GM12801 (cell line): Measurements from ENCODE around the gene AFMID.

Experiments
- CTCF ChIP-seq: IDR thresholded peaks from one replicate; pipeline ENCODE4 v1.5.1; 2011; ENCODE audit warnings: control low read depth; ENCODE audit not compliant: insufficient read length; ENCODE audit errors: extremely low read depth

AFMID gene

DNA sequence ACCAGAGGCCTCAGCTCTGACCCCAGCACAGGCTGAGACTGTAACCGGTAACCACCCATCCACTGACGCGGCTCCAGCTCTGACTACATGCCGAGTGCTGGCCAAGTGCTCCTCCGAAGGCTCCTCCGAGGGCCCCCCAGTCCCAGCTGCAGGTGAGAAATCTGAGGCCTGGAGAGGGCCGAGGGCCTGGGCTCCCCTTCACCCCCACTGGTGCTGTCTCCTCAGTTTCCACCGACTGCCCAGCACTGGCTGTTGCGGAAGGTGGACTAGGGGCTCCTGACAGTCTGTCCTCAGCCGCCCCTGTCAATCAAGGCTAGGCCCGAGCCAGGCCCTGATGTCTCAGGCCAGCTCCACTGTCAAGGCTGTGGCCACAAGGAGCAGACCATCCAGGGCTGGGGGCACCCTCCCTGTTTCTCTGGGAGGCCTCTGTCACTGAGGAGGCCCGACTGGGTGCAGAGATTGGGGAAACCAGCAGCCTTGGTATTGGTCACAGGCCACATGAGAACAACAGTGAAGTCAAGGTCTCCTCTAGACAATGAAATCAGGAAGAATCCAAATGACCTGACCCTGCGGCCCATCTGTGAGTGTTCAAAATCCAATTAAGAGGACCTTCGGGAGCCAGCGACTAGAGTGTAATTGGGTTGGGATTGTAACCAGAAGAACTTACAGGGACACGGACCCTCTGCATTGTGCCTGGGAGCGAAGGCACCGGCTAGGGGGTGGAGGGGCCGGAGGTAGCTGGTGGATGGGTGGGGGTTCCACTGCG is 49.4 kb downstream of the AFMID start:
- no peak for TF ChIP-seq CTCF

- no peak for TF ChIP-seq CTCF
Observed at GRCh38 chr17:78237401-78238012, 50.3 kb downstream of the AFMID start.

GRCh38 chr17:78238823-78239488 is 51.8 kb downstream of the AFMID start:
- TF ChIP-seq CTCF, result no peak

DNA sequence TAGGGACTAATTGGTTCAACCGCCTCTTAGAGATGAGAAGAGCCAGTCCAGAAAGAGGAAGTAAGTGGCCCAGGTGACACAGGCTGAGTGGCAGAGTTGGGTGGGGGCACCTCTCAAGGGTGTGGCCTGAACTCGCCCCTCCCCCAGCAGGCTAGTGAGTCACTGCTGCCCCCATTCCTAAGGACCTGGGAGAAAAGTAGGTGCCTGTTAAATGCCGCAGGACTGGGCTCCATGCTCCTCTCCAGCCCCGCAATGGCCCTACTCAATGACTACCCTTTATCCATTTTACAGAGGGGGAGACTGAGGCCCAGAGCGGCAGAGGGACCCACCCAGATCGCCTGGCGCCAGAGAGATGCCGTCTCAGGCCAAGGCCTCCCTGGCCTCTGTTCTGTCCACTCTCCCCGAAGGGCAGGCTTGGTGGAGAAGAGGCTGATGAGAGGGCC is 52.3 kb downstream of the AFMID start:
- TF ChIP-seq CTCF, result no peak

GRCh38 chr17:78240012-78240655 is 53.0 kb downstream of the AFMID start:
- no peak for TF ChIP-seq CTCF

DNA sequence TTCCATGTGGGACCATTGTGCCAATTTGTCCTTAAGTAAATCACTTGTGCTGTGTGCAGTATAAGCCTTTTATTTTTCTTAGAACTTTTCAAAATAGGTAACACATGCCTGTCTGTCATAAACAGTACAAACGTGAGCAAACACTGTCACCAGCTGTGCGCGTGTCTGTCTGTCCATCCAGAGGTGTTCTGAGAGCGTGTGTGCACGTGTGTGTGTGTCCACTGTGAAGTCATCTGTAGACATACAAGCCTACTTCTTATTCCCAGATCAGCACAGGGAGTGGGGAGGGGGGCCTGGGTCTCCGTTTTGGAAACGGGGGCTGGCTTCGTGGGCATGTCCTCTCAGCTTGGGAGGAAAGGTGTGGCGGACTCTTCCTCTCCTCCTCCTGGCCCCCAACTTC is 53.7 kb downstream of the AFMID start:
- no peak for TF ChIP-seq CTCF

GRCh38 chr17:78241277-78242023 is 54.3 kb downstream of the AFMID start:
- TF ChIP-seq CTCF, result no peak
